Right lobe of liver (tissue), 4 donors: ENCODE results near the gene BRSK2.

ENCODE experiments used
- CTCF ChIP-seq, 4 donors: fragments of 200-600 bp in 3 of 4; fragments of 450-650 bp in 1 of 4; IDR thresholded peaks; one replicate each; pipeline versions ENCODE4 v1.5.1 to v1.8.0; 2016 to 2022; ENCODE audit warnings: antibody characterized with exemption in 4 of 4, mild to moderate bottlenecking in 2 of 4
- POLR2A ChIP-seq: fragments of 450-650 bp; IDR thresholded peaks from one replicate; pipeline ENCODE4 v1.6.1; 2017; ENCODE audit warnings: antibody characterized with exemption, mild to moderate bottlenecking
- donor health status: DM: no; HTN: no; CAD: no.
- donor health status: DM: no; HTN: no; CAD: no.
- donor health status: DM: no; HTN: yes; CAD: no.

- TF ChIP-seq CTCF (IDR thresholded peaks at IDR 0.05) (no peak), POLR2A (no peak)
Observed at GRCh38 chr11:1450949-1451710, 61.4 kb downstream of the BRSK2 start.
